ENCODE measurements around the gene NPR1. TPM values are rescaled to one million over a fixed set of nuclear protein-coding genes. Genes with fewer than 3 reads are reported as not detected.

Gene NPR1
- total RNA-seq, 2 experiments from 2014 or later, result not detected

GRCh38 chr1:153683854-153684253 lies 5.4 kb downstream of the NPR1 start:
- no peaks in the 10 kb centered on the region for H3K9me3 Mint-ChIP-seq (ENCODE audit: insufficient read depth)
- ATAC-seq (no peak), DNase-seq (no peak)
- no peaks in the 10 kb centered on the region for H3K36me3 Mint-ChIP-seq (ENCODE audit: low read depth)
- peaks cover 28% of the 10 kb centered on the region for H3K27me3 Mint-ChIP-seq (ENCODE audit: low read depth)
- peaks cover 7% of the 10 kb centered on the region for H3K4me1 Mint-ChIP-seq (ENCODE audit: low read depth)
- POLR2A ChIA-PET, result no interaction called here
- CTCF ChIA-PET, result no interaction called here
- H3K27ac Mint-ChIP-seq, result no peak overlapping the region
- no peak overlapping the region for H3K4me3 Mint-ChIP-seq

GRCh38 chr1:153684892-153685291 lies 6.4 kb downstream of the NPR1 start:
- Mint-ChIP-seq H3K27me3 (ENCODE audit: low read depth) (peaks cover 24% of the 10 kb centered on the region), H3K9me3 (ENCODE audit: insufficient read depth) (no peaks in the 10 kb centered on the region), H3K36me3 (ENCODE audit: low read depth) (no peaks in the 10 kb centered on the region), H3K27ac (no peak overlapping the region), H3K4me1 (ENCODE audit: low read depth) (peaks cover 3% of the 10 kb centered on the region), H3K4me3 (no peak overlapping the region)
- POLR2A ChIA-PET, result no interaction called here
- DNase-seq, result no peak
- no peak for ATAC-seq
- CTCF ChIA-PET, result no interaction called here

GRCh38 chr1:153685544-153686340 lies 7.3 kb downstream of the NPR1 start:
- H3K4me1 Mint-ChIP-seq (ENCODE audit: low read depth), result no peaks in the 10 kb centered on the region
- ChIA-PET POLR2A (interaction anchor here (0.7 kb wide), 1 partner anchor 305 kb away, joined by 4 read pairs; the partner anchor contains the start of gene RPS27), CTCF (interaction anchor here (0.9 kb wide), 1 partner anchor 63 kb away, joined by 3 read pairs; no protein-coding TSS in a partner anchor)
- peaks cover 15% of the 10 kb centered on the region for H3K27me3 Mint-ChIP-seq (ENCODE audit: low read depth)
- DNase-seq, result no peak
- no peak overlapping the region for H3K4me3 Mint-ChIP-seq
- H3K36me3 Mint-ChIP-seq (ENCODE audit: low read depth), result no peaks in the 10 kb centered on the region
- no peaks in the 10 kb centered on the region for H3K9me3 Mint-ChIP-seq (ENCODE audit: insufficient read depth)
- no peak for ATAC-seq
- H3K27ac Mint-ChIP-seq, result no peak overlapping the region

- Mint-ChIP-seq H3K4me3 (no peak overlapping the region), H3K36me3 (ENCODE audit: low read depth) (no peaks in the 10 kb centered on the region), H3K27ac (no peak overlapping the region), H3K9me3 (ENCODE audit: insufficient read depth) (no peaks in the 10 kb centered on the region), H3K27me3 (ENCODE audit: low read depth) (peaks cover 4% of the 10 kb centered on the region), H3K4me1 (ENCODE audit: low read depth) (no peaks in the 10 kb centered on the region)
- DNase-seq (no peak), ATAC-seq (no peak)
- ChIA-PET CTCF (no interaction called here), POLR2A (no interaction called here)
These were observed 9.0 kb downstream of the NPR1 start for GRCh38 chr1:153687346-153688125.

- ChIA-PET CTCF (no interaction called here), POLR2A (no interaction called here)
- peaks cover 4% of the 10 kb centered on the region for H3K27me3 Mint-ChIP-seq (ENCODE audit: low read depth)
- H3K36me3 Mint-ChIP-seq (ENCODE audit: low read depth), result no peaks in the 10 kb centered on the region
- H3K9me3 Mint-ChIP-seq (ENCODE audit: insufficient read depth), result no peaks in the 10 kb centered on the region
- no peaks in the 10 kb centered on the region for H3K4me1 Mint-ChIP-seq (ENCODE audit: low read depth)
- H3K27ac Mint-ChIP-seq, result no peak overlapping the region
- DNase-seq (no peak), ATAC-seq (no peak)
- H3K4me3 Mint-ChIP-seq, result no peak overlapping the region
These were observed 9.8 kb downstream of the NPR1 start for GRCh38 chr1:153688276-153688675.

GRCh38 chr1:153688736-153689328 lies 10.3 kb downstream of the NPR1 start:
- Mint-ChIP-seq H3K27ac (no peak overlapping the region), H3K36me3 (ENCODE audit: low read depth) (no peaks in the 10 kb centered on the region), H3K9me3 (ENCODE audit: insufficient read depth) (no peaks in the 10 kb centered on the region), H3K4me3 (no peak overlapping the region), H3K4me1 (ENCODE audit: low read depth) (no peaks in the 10 kb centered on the region), H3K27me3 (ENCODE audit: low read depth) (peaks cover 3% of the 10 kb centered on the region)
- no peak for ATAC-seq
- ChIA-PET CTCF (no interaction called here), POLR2A (no interaction called here)
- no peak for DNase-seq

- Mint-ChIP-seq H3K27me3 (ENCODE audit: low read depth) (no peaks in the 10 kb centered on the region), H3K9me3 (ENCODE audit: insufficient read depth) (no peaks in the 10 kb centered on the region), H3K27ac (no peak overlapping the region), H3K4me3 (no peak overlapping the region), H3K36me3 (ENCODE audit: low read depth) (no peaks in the 10 kb centered on the region), H3K4me1 (ENCODE audit: low read depth) (peaks cover 2% of the 10 kb centered on the region)
- CTCF ChIA-PET, result no interaction called here
- DNase-seq (no peak), ATAC-seq (no peak)
- POLR2A ChIA-PET, result no interaction called here
These were observed 15.0 kb downstream of the NPR1 start for GRCh38 chr1:153693466-153693865.

GRCh38 chr1:153696741-153697140 lies 18.3 kb downstream of the NPR1 start:
- ATAC-seq (no peak), DNase-seq (no peak)
- Mint-ChIP-seq H3K9me3 (ENCODE audit: insufficient read depth) (no peaks in the 10 kb centered on the region), H3K27me3 (ENCODE audit: low read depth) (no peaks in the 10 kb centered on the region), H3K36me3 (ENCODE audit: low read depth) (no peaks in the 10 kb centered on the region), H3K4me1 (ENCODE audit: low read depth) (peaks cover 2% of the 10 kb centered on the region), H3K4me3 (no peak overlapping the region), H3K27ac (no peak overlapping the region)
- ChIA-PET POLR2A (no interaction called here), CTCF (no interaction called here)

- H3K27ac Mint-ChIP-seq, result no peak overlapping the region
- peaks cover 2% of the 10 kb centered on the region for H3K4me1 Mint-ChIP-seq (ENCODE audit: low read depth)
- H3K9me3 Mint-ChIP-seq (ENCODE audit: insufficient read depth), result no peaks in the 10 kb centered on the region
- no peaks in the 10 kb centered on the region for H3K27me3 Mint-ChIP-seq (ENCODE audit: low read depth)
- H3K36me3 Mint-ChIP-seq (ENCODE audit: low read depth), result no peaks in the 10 kb centered on the region
- ChIA-PET POLR2A (no interaction called here), CTCF (no interaction called here)
- no peak overlapping the region for H3K4me3 Mint-ChIP-seq
- DNase-seq (no peak), ATAC-seq (no peak)
These were observed 18.9 kb downstream of the NPR1 start for GRCh38 chr1:153697191-153698019.

- Mint-ChIP-seq H3K4me1 (ENCODE audit: low read depth) (peaks cover 2% of the 10 kb centered on the region), H3K36me3 (ENCODE audit: low read depth) (no peaks in the 10 kb centered on the region), H3K4me3 (no peak overlapping the region), H3K27me3 (ENCODE audit: low read depth) (no peaks in the 10 kb centered on the region), H3K9me3 (ENCODE audit: insufficient read depth) (no peaks in the 10 kb centered on the region), H3K27ac (no peak overlapping the region)
- no peak for ATAC-seq
- ChIA-PET POLR2A (no interaction called here), CTCF (no interaction called here)
- DNase-seq, result no peak
These were observed 19.8 kb downstream of the NPR1 start for GRCh38 chr1:153698020-153698922.
